HepG2 (cell line): ENCODE results near the gene EGLN2. TPM values are rescaled to one million over a fixed set of nuclear protein-coding genes. Genes with fewer than 3 reads are reported as not detected.

Experiments
- ATAC-seq: fragments of 200-7000 bp; cut with Tn5 transposase; 3 replicates; pipeline ENCODE4 v1.9.1; 2020; ENCODE audit warnings: mild to moderate bottlenecking, moderate library complexity
- BruUV-seq: library from RNA; stranded (reverse); fragments of 400-500 nt; replicated peaks from 2 replicates; lab custom pipeline; 2021; lab: Mats Ljungman, UMichigan
- CTCF ChIA-PET: fragments of 300-600 bp; formaldehyde crosslinking; extraction: SDS; loops from one replicate; lab custom pipeline; 2021; ENCODE audit warnings: low total read pairs, inconsistent platforms, low intra/inter-chr PET ratio; lab: Yijun Ruan, JAX
- POLR2A ChIA-PET: fragments of 350-600 bp; sonication (Branson Sonifier 250); formaldehyde crosslinking; loops from one replicate; lab custom pipeline; 2020; ENCODE audit warnings: antibody characterized with exemption, inconsistent platforms; lab: Yijun Ruan, JAX
- DNase-seq: peaks from one replicate; pipeline ENCODE4 v3.0.0-alpha.2; 2015; ENCODE audit warnings: low spot score
- FAIRE-seq: peaks from 3 replicates; lab custom pipeline; 2011; peaks lifted over from hg19 to GRCh38; lab: Jason Lieb, UNC
- H2AFZ ChIP-seq: one replicate; pipeline ENCODE4 v1.6.1; 2011; ENCODE audit warnings: low read length, inconsistent platforms
- H3K27ac ChIP-seq: fragments of 300-600 bp; 3 replicates; pipeline ENCODE4 v1.8.0; 2011; ENCODE audit warnings: mixed run types, mild to moderate bottlenecking, mixed read lengths, low read length, inconsistent platforms; ENCODE audit not compliant: insufficient read depth; ENCODE audit errors: extremely low read length
- H3K27me3 ChIP-seq, 2 experiments: fragments of 200-600 bp in 1 of 2; 2 replicates in 1 of 2; 3 replicates in 1 of 2; pipeline versions ENCODE4 v1.6.0 to v1.8.0; 2011; ENCODE audit warnings: low read length in 2 of 2, mild to moderate bottlenecking in 2 of 2, moderate library complexity in 2 of 2, inconsistent platforms in 1 of 2; ENCODE audit not compliant: insufficient read depth in 2 of 2, control insufficient read depth in 1 of 2
- H3K36me3 ChIP-seq, 2 experiments: fragments of 200-600 bp in 1 of 2; replicated peaks in 1 of 2; 2 replicates in 1 of 2; 3 replicates in 1 of 2; pipeline versions ENCODE4 v1.5.1 to v1.8.0; 2011; ENCODE audit warnings: low read length in 2 of 2, inconsistent platforms in 1 of 2; ENCODE audit not compliant: insufficient read depth in 2 of 2, control insufficient read depth in 1 of 2
- H3K4me1 ChIP-seq: 2 replicates; pipeline ENCODE4 v1.5.1; 2012; ENCODE audit warnings: low read length, inconsistent platforms; ENCODE audit not compliant: insufficient read depth
- H3K4me2 ChIP-seq: 2 replicates; pipeline ENCODE4 v1.6.0; 2011; ENCODE audit warnings: low read depth, low read length, inconsistent platforms
- H3K4me3 ChIP-seq, 3 experiments: fragments of 200-600 bp in 1 of 3; sonication (generic), shearing (Covaris generic) in 1 of 3; replicated peaks in 1 of 3; 2 replicates each; pipeline ENCODE4 v1.5.1; 2011 to 2016; ENCODE audit warnings: low read length in 3 of 3, inconsistent platforms in 2 of 3, low read depth in 2 of 3, mild to moderate bottlenecking in 2 of 3, control low read depth in 1 of 3, mixed read lengths in 1 of 3; ENCODE audit not compliant: insufficient read depth in 1 of 3
- H3K79me2 ChIP-seq: one replicate; pipeline ENCODE4 v1.6.1; 2011; ENCODE audit warnings: low read length, inconsistent platforms; ENCODE audit not compliant: insufficient read depth
- H3K9ac ChIP-seq: 2 replicates; pipeline ENCODE4 v1.6.0; 2011; ENCODE audit warnings: mild to moderate bottlenecking, low read depth, low read length, inconsistent platforms; ENCODE audit not compliant: insufficient read depth
- H3K9me3 ChIP-seq: 2 replicates; pipeline ENCODE4 v1.5.1; 2012; ENCODE audit warnings: mild to moderate bottlenecking, low read length
- H4K20me1 ChIP-seq: 2 replicates; pipeline ENCODE4 v1.6.0; 2011; ENCODE audit warnings: inconsistent platforms, mild to moderate bottlenecking, low read length, moderate library complexity; ENCODE audit not compliant: insufficient read depth
- ADNP ChIP-seq: sonication (generic); formaldehyde crosslinking; IDR thresholded peaks from 2 replicates; pipeline ENCODE4 v1.4.0; 2020; ENCODE audit warnings: missing genetic modification reagents
- GABPB1 ChIP-seq: IDR thresholded peaks from 2 replicates; pipeline ENCODE4 v1.6.1; 2016; ENCODE audit warnings: mild to moderate bottlenecking, missing genetic modification reagents, moderate library complexity, missing compliant biosample characterization
- KDM5B ChIP-seq: sonication (generic); formaldehyde crosslinking; IDR thresholded peaks from 2 replicates; pipeline ENCODE4 v1.4.0; 2020; ENCODE audit warnings: missing genetic modification reagents, mild to moderate bottlenecking, borderline replicate concordance
- POGZ ChIP-seq: sonication (generic); formaldehyde crosslinking; IDR thresholded peaks from 2 replicates; pipeline ENCODE4 v1.4.0; 2020; ENCODE audit warnings: mild to moderate bottlenecking, missing genetic modification reagents
- ZEB1 ChIP-seq: IDR thresholded peaks from 2 replicates; pipeline ENCODE4 v1.6.1; 2012; ENCODE audit warnings: mild to moderate bottlenecking, low read depth, inconsistent platforms; ENCODE audit not compliant: insufficient replicate concordance
- WGBS: methylation state at CpG from one replicate; pipeline ENCODE4 v1.1.6; 2017; ENCODE audit warnings: low lambda C conversion rate; 5-methylcytosine and 5-hydroxymethylcytosine counted together
- in situ Hi-C: cut with HindIII; loops from 2 replicates; pipeline ENCODE4 v1.10.0; 2017; ENCODE audit warnings: low pct_unique_long_range_greater_than_20kb; ENCODE audit not compliant: extremely low pct_ligation_motif_present
- intact Hi-C: fragments of 100-400 bp; cut with micrococcal nuclease; formaldehyde crosslinking; loops from one replicate; pipeline ENCODE4 v1.10.0; 2022; ENCODE audit not compliant: unreplicated experiment
- polyA plus RNA-seq, 8 experiments: library from polyadenylated mRNA; depleted of rRNA in 3 of 8; stranded (reverse) in 7 of 8; unstranded in 1 of 8; fragments of >200 nt; fragmentation: Illumina TruSeq in 4 of 8; extraction: Trizol in 4 of 8; gene quantifications; 2 replicates each; pipeline versions ENCODE4 v1.2.1 to v1.2.3, GENCODE V29; 2011 to 2016; ENCODE audit warnings: low read depth in 4 of 8, missing spikeins in 1 of 8, mixed read lengths in 1 of 8; ENCODE audit not compliant: insufficient read depth in 1 of 8
- total RNA-seq, 5 experiments: library from RNA; depleted of rRNA; stranded (reverse); fragments of >200 nt; fragmentation: Illumina TruSeq; extraction: Trizol; gene quantifications; 2 replicates each; pipeline ENCODE4 v1.2.3, GENCODE V29; 2016; ENCODE audit warnings: low read depth in 1 of 5
- TF ChIP-seq, protein P1 (sequence below): sonication (generic); formaldehyde crosslinking; IDR thresholded peaks from 2 replicates; pipeline ENCODE4 v1.5.0; 2020; ENCODE audit warnings: mild to moderate bottlenecking, missing genetic modification reagents

The EGLN2 gene
- total and polyA plus RNA-seq, 2 of the 13 experiments (the other 11 are each of a cell fraction or from before 2014, with no cell fraction given) = 16.5 to 40.8 TPM

DNA sequence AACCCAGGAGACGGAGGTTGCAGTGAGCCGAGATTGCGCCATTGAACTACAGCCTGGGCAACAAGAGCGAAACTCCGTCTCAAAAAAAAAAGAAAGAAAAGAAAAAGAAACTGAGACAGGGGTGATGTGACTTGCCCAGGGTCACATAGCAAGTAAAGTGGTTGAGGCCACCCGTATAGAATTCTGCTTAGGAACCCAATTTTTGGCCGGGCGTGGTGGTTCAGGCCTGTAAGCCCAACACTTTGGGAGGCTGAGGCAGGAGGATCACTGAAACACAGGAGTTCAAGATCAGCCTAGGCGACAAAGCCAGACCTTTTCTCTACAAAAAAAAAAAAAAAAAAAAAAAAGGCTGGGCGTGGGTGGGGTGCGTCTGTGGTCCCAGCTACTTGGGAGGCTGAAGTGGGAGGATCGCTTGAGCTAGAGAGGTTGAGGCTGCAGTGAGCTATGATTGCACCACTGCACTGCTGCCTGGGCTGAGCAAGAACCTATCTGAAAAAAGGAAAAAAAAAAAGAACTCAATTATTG lies 46.7 kb upstream of the EGLN2 start:
- Histone ChIP-seq H3K4me3 (peak overlapping the region; percentile 73 to 89 (median 74)), H3K27me3 (no peaks in the 10 kb centered on the region; a peak in 1 of 5 replicates), H3K79me2 (peaks cover 68% of the 10 kb centered on the region), H4K20me1 (peaks cover 33% of the 10 kb centered on the region), H3K27ac (peak overlapping the region; percentile 95), H2AFZ (no peak overlapping the region), H3K36me3 (peaks cover 3 to 20% of the 10 kb centered on the region in 2 experiments; a peak in 4 of 5 replicates), H3K9ac (peak overlapping the region; percentile 96), H3K4me2 (peak overlapping the region; percentile 97), H3K9me3 (no peaks in the 10 kb centered on the region), H3K4me1 (peaks cover 76% of the 10 kb centered on the region)
- 46% methylated on average over 12 of the region's 12 CpGs for WGBS
- DNase-seq (no peak), FAIRE-seq (no peak), ATAC-seq (no peak)
- ChIA-PET CTCF (no interaction called here), POLR2A (interaction anchor here (1.0 to 7.8 kb wide), 4 partner anchors 19 to 46 kb away, joined by 6 to 90 read pairs (median 14); partner anchors contain the start of genes COQ8B, EGLN2, ITPKC and RAB4B)
- intact Hi-C loops (no loop called here), in situ Hi-C loops (loop anchor here (5.0 kb wide), 2 partner anchors 35 to 55 kb away; partner anchors contain the start of genes COQ8B and ITPKC)
- BruUV-seq = no TSS peak
- TF ChIP-seq ZEB1 = no peak
- no peak for TF ChIP-seq KDM5B (CRISPR knock-in tag)
- TF ChIP-seq, protein P1, sequence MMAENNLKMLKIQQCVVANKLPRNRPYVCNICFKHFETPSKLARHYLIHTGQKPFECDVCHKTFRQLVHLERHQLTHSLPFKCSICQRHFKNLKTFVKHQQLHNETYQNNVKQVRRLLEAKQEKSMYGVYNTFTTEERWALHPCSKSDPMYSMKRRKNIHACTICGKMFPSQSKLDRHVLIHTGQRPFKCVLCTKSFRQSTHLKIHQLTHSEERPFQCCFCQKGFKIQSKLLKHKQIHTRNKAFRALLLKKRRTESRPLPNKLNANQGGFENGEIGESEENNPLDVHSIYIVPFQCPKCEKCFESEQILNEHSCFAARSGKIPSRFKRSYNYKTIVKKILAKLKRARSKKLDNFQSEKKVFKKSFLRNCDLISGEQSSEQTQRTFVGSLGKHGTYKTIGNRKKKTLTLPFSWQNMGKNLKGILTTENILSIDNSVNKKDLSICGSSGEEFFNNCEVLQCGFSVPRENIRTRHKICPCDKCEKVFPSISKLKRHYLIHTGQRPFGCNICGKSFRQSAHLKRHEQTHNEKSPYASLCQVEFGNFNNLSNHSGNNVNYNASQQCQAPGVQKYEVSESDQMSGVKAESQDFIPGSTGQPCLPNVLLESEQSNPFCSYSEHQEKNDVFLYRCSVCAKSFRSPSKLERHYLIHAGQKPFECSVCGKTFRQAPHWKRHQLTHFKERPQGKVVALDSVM (CRISPR knock-in tag) = peak; percentile 92
- TF ChIP-seq ADNP = no peak
- TF ChIP-seq GABPB1 (CRISPR knock-in tag) = no peak
- no peak for TF ChIP-seq POGZ (CRISPR knock-in tag)
